ENCODE data around the gene KCNIP4. TPM values are rescaled to one million over a fixed set of nuclear protein-coding genes. Genes with fewer than 3 reads are reported as not detected.

The KCNIP4 gene
- total and polyA plus RNA-seq, 2 donors (not counting 1 experiment from before 2014, with no cell fraction given): not detected

- H4K20me1 ChIP-seq (ENCODE audit: control insufficient read depth, insufficient read depth, low read length, poor library complexity, severe bottlenecking): no peaks in the 10 kb centered on the region
- no peak overlapping the region for H3K4me2 ChIP-seq (replicated peaks; ENCODE audit: low read depth, low read length, poor library complexity, severe bottlenecking)
- ATAC-seq (ENCODE audit: low read depth) (no peak), DNase-seq (no peak)
- H3K4me1 Mint-ChIP-seq: no peaks in the 10 kb centered on the region
- H3K9me3 ChIP-seq (ENCODE audit: control extremely low read depth in 1 of 3, control insufficient read depth in 2 of 3, insufficient read depth in 1 of 3, low read length in 2 of 3): no peaks in the 10 kb centered on the region
- H3K27ac Mint-ChIP-seq: no peak overlapping the region
- H3K4me1 ChIP-seq (ENCODE audit: control insufficient read depth in 2 of 2, insufficient read depth in 2 of 2, low read length in 2 of 2): no peaks in the 10 kb centered on the region
- no peaks in the 10 kb centered on the region for H3K27me3 Mint-ChIP-seq
- H3K4me3 Mint-ChIP-seq: no peak overlapping the region
- no peaks in the 10 kb centered on the region for H3K9me3 Mint-ChIP-seq (ENCODE audit: insufficient read depth)
- CTCF ChIA-PET: no interaction called here
- no peak overlapping the region for H3K4me3 ChIP-seq (ENCODE audit: control extremely low read depth in 1 of 5, extremely low read depth in 1 of 5, insufficient read depth in 1 of 5, low read depth in 2 of 5, low read length in 4 of 5)
- no peaks in the 10 kb centered on the region for H3K79me2 ChIP-seq (ENCODE audit: control insufficient read depth, insufficient read depth, low read length)
- POLR2A ChIA-PET: no interaction called here
- H3K27me3 ChIP-seq (replicated peaks in 1 of 4; ENCODE audit: control extremely low read depth in 1 of 4, control insufficient read depth in 3 of 4, insufficient read depth in 4 of 4, low read length in 3 of 4): no peaks in the 10 kb centered on the region
- WGBS (ENCODE audit: insufficient coverage): 85% methylated on average over 1 of the region's 1 CpG
- no peak overlapping the region for H3K9ac ChIP-seq (ENCODE audit: low read length)
- intact Hi-C loops (cut with micrococcal nuclease): no loop called here
- TF ChIP-seq CTCF (IDR thresholded peaks at IDR 0.05): no peak
- no peak for TF ChIP-seq EZH2 (IDR thresholded peaks at IDR 0.05; ENCODE audit: borderline replicate concordance, insufficient read depth, low read depth, low read length, poor library complexity, severe bottlenecking)
- no peak overlapping the region for H2AFZ ChIP-seq (ENCODE audit: insufficient read depth, low read depth, low read length, poor library complexity, severe bottlenecking)
- H3K27ac ChIP-seq (ENCODE audit: low read length in 2 of 2): no peak overlapping the region
- H3K36me3 ChIP-seq (replicated peaks in 1 of 2; ENCODE audit: control extremely low read depth in 1 of 2, control insufficient read depth in 1 of 2, extremely low read depth in 1 of 2, insufficient read depth in 2 of 2, low read length in 1 of 2): no peaks in the 10 kb centered on the region
Measured at GRCh38 chr4:21763855-21764254, 184.7 kb downstream of the KCNIP4 start.

- H3K9me3 Mint-ChIP-seq (ENCODE audit: insufficient read depth): no peaks in the 10 kb centered on the region
- H3K79me2 ChIP-seq (ENCODE audit: control insufficient read depth, insufficient read depth, low read length): no peaks in the 10 kb centered on the region
- TF ChIP-seq CTCF (IDR thresholded peaks at IDR 0.05): no peak
- no peaks in the 10 kb centered on the region for H3K36me3 ChIP-seq (replicated peaks in 1 of 2; ENCODE audit: control extremely low read depth in 1 of 2, control insufficient read depth in 1 of 2, extremely low read depth in 1 of 2, insufficient read depth in 2 of 2, low read length in 1 of 2)
- H4K20me1 ChIP-seq (ENCODE audit: control insufficient read depth, insufficient read depth, low read length, poor library complexity, severe bottlenecking): no peaks in the 10 kb centered on the region
- H3K4me3 Mint-ChIP-seq: no peak overlapping the region
- no peak for DNase-seq
- H3K9ac ChIP-seq (ENCODE audit: low read length): no peak overlapping the region
- WGBS (ENCODE audit: insufficient coverage): no CpG with 5 or more reads among the region's 2 CpGs
- H3K27me3 ChIP-seq (replicated peaks in 1 of 4; ENCODE audit: control extremely low read depth in 1 of 4, control insufficient read depth in 3 of 4, insufficient read depth in 4 of 4, low read length in 3 of 4): no peaks in the 10 kb centered on the region
- no peaks in the 10 kb centered on the region for H3K4me1 ChIP-seq (ENCODE audit: control insufficient read depth in 2 of 2, insufficient read depth in 2 of 2, low read length in 2 of 2)
- no peak overlapping the region for H2AFZ ChIP-seq (ENCODE audit: insufficient read depth, low read depth, low read length, poor library complexity, severe bottlenecking)
- no peak overlapping the region for H3K4me3 ChIP-seq (ENCODE audit: control extremely low read depth in 1 of 5, extremely low read depth in 1 of 5, insufficient read depth in 1 of 5, low read depth in 2 of 5, low read length in 4 of 5)
- CTCF ChIA-PET: no interaction called here
- POLR2A ChIA-PET: no interaction called here
- no peak overlapping the region for H3K4me2 ChIP-seq (replicated peaks; ENCODE audit: low read depth, low read length, poor library complexity, severe bottlenecking)
- no peak overlapping the region for H3K27ac ChIP-seq (ENCODE audit: low read length in 2 of 2)
- ATAC-seq (ENCODE audit: low read depth): no peak
- no peaks in the 10 kb centered on the region for H3K9me3 ChIP-seq (ENCODE audit: control extremely low read depth in 1 of 3, control insufficient read depth in 2 of 3, insufficient read depth in 1 of 3, low read length in 2 of 3)
- no peak overlapping the region for H3K27ac Mint-ChIP-seq
- intact Hi-C loops (cut with micrococcal nuclease): no loop called here
- H3K4me1 Mint-ChIP-seq: no peaks in the 10 kb centered on the region
- no peaks in the 10 kb centered on the region for H3K27me3 Mint-ChIP-seq
Measured at GRCh38 chr4:21757248-21757647, 191.3 kb downstream of the KCNIP4 start.
